SK-N-MC (cell line): ENCODE measurements around the gene XRRA1.
A peak's percentile ranks its signal among the peaks of the same experiment; 100 is the strongest.

ENCODE experiments used
- DNase-seq: peaks from one replicate; pipeline ENCODE4 v3.0.0-alpha.2; 2011; ENCODE audit warnings: low read depth, low spot score
- H3K27ac ChIP-seq: fragments of 200-600 bp; sonication (generic); 2 replicates; pipeline ENCODE4 v1.5.1; 2016; ENCODE audit warnings: mixed run types
- H3K36me3 ChIP-seq: fragments of 200-600 bp; sonication (generic); 2 replicates; pipeline ENCODE4 v1.6.1; 2017; ENCODE audit warnings: antibody characterized with exemption, low read length, mixed read lengths; ENCODE audit not compliant: insufficient read depth
- H3K4me3 ChIP-seq: fragments of 200-600 bp; sonication (generic); 2 replicates; pipeline ENCODE4 v1.5.1; 2016
- H3K9ac ChIP-seq: fragments of 200-600 bp; sonication (generic); 2 replicates; pipeline ENCODE4 v1.8.0; 2017; ENCODE audit warnings: mixed run types, mixed read lengths; ENCODE audit not compliant: insufficient read length
- H3K9me3 ChIP-seq: fragments of 200-600 bp; sonication (generic); 2 replicates; pipeline ENCODE4 v1.6.1; 2017; ENCODE audit warnings: low read depth, mild to moderate bottlenecking, antibody characterized with exemption, low read length, moderate library complexity, mixed read lengths
- EZH2 ChIP-seq: fragments of 200-600 bp; sonication (generic); IDR thresholded peaks from one replicate; pipeline ENCODE4 v1.6.1; 2017; ENCODE audit warnings: antibody characterized with exemption
- FOXP2 ChIP-seq: optimal IDR thresholded peaks from 2 replicates; pipeline ENCODE3; 2011; ENCODE audit warnings: mild to moderate bottlenecking, moderate library complexity; ENCODE audit not compliant: insufficient read depth; ENCODE audit errors: extremely low read length, control extremely low read depth
- POLR2AphosphoS5 ChIP-seq: IDR thresholded peaks from 2 replicates; pipeline ENCODE4 v1.6.1; 2012; ENCODE audit warnings: mild to moderate bottlenecking, low read depth, low read length, borderline replicate concordance

Gene XRRA1

DNA sequence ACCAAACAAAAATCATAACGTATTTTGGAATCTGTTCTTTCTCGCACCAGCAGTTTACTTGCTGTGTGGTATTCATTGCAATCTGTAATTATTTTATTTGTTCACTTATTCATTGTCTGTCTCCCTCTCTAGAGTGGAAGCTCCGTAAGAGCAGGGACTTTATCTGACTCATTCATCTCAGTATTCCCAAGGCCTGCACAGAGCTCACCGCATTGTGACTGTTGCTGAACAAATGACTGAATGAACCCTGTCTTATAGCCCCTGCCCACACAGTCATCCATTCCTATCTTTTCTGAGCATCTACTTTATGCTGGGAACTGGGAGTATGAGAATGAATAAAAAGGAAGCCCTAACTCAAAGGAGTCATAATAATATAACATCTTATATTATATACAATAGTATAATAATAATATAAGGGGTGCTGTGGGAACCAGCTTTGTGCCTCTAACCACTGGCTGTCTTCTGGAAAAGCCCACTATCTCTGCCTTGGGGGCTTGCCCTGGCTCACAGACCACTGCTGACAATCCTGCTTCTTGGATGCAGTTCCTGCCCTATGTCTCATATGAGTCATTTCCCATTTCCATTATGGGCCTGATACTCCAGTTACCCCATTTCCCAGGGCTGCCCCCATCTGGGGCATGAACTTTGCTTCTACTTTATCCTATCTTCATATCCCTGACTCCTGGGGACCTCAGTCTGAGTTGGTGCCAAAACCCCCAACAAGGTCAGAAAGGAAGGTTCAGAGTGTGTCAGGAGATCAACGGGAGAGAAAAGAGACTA, 11.0 kb downstream of the XRRA1 start:
- no peak overlapping the region for H3K27ac ChIP-seq
- DNase-seq, result no peak
- TF ChIP-seq POLR2AphosphoS5 (no peak), EZH2 (no peak), FOXP2 (no peak)
- H3K4me3 ChIP-seq, result no peak overlapping the region
- no peak overlapping the region for H3K9ac ChIP-seq
- no peaks in the 10 kb centered on the region for H3K9me3 ChIP-seq
- H3K36me3 ChIP-seq, result peaks cover 8% of the 10 kb centered on the region; the same call in 1 of the 2 replicates

DNA sequence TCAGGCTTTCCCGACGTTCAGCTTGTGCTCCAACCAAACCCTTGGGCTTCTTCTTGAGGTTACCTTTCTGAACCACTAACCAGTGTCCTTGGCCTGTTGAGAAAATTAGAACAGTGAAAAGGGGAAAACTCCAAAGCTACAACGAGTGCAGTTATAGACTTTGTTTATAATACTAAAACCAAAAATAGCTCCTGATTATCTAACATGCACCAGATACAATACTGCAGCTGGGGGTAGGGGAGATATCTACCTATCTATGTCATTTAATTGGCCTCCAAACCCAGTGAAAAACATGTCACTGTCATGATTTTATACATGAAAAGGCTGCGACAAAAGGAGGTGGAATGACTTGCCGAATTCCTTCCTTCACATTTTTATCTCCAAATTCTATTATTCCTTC, 11.9 kb downstream of the XRRA1 start:
- H3K9ac ChIP-seq, result no peak overlapping the region
- TF ChIP-seq EZH2, result no peak
- no peak for TF ChIP-seq FOXP2
- no peak for TF ChIP-seq POLR2AphosphoS5
- no peak overlapping the region for H3K27ac ChIP-seq
- no peaks in the 10 kb centered on the region for H3K9me3 ChIP-seq
- H3K36me3 ChIP-seq, result peaks cover 8% of the 10 kb centered on the region; the same call in 1 of the 2 replicates
- no peak for DNase-seq
- no peak overlapping the region for H3K4me3 ChIP-seq

DNA sequence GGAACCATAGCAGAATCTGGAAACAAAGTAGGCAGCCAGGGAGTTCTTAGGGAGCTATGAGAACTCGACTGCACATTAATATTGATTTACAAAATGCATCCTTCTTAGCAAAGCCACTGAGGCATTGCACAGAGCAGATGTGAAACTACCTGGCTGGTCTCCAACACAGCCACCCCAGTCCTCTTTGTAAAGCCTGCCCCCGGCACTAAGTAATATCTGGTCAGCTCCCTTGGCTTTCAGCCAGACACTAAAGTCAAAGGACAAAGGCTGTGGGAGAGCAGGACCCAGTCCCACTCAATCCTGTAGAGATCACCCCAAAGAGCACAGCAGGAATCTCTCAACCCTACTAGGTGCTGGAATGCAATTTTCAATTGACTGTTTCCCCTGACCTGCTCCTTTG, 12.8 kb downstream of the XRRA1 start:
- DNase-seq, result no peak
- H3K36me3 ChIP-seq, result peaks cover 8% of the 10 kb centered on the region; the same call in 1 of the 2 replicates
- no peaks in the 10 kb centered on the region for H3K9me3 ChIP-seq
- H3K4me3 ChIP-seq, result no peak overlapping the region
- H3K9ac ChIP-seq, result no peak overlapping the region
- TF ChIP-seq EZH2, result no peak
- no peak for TF ChIP-seq FOXP2
- TF ChIP-seq POLR2AphosphoS5, result no peak
- H3K27ac ChIP-seq, result no peak overlapping the region

DNA sequence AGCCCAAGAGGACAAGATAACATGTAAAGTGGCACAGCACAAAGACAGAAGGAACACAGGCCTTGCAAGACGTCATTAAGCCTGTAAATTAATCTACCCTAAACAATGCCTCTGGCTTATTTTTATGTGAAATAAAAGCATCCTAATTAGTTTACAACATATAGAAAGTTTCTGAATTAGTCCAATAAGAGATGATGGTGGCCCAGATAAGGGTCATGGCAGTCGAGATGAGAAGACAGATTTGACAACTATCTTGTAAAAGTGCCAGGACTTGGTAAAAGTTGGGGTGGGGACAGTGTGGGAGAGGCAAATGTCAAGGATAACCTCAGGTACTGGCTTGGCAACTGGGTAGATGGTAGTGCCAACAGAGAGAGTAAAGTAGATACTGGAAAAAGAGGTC, 13.6 kb downstream of the XRRA1 start:
- Histone ChIP-seq H3K4me3 (no peak overlapping the region), H3K36me3 (peaks cover 8% of the 10 kb centered on the region; the same call in 1 of the 2 replicates), H3K9ac (no peak overlapping the region), H3K27ac (no peak overlapping the region), H3K9me3 (no peaks in the 10 kb centered on the region)
- no peak for DNase-seq
- TF ChIP-seq EZH2 (no peak), FOXP2 (no peak), POLR2AphosphoS5 (no peak)

DNA sequence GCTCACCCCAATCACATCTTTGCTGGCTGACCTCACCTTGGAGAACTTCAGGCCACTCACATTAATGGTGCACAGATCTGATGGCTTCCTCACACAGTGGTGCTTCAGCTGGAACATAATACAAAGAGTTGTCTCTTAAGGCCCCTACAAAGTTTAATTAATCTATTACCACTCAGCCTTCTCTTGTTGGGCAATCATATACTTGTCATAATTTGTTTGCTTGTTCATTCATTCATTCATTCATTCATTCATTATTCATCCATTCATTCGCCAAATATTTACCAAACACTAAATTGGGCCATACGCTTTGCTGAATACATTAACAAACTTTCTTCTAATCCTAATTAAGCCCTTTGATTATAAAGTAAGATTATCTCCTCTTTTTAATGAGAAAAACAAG, 15.1 kb downstream of the XRRA1 start:
- no peak for DNase-seq
- no peak overlapping the region for H3K4me3 ChIP-seq
- no peak overlapping the region for H3K27ac ChIP-seq
- no peaks in the 10 kb centered on the region for H3K9me3 ChIP-seq
- TF ChIP-seq EZH2 (no peak), FOXP2 (no peak), POLR2AphosphoS5 (no peak)
- no peak overlapping the region for H3K9ac ChIP-seq
- H3K36me3 ChIP-seq, result peaks cover 8% of the 10 kb centered on the region; the same call in 1 of the 2 replicates

DNA sequence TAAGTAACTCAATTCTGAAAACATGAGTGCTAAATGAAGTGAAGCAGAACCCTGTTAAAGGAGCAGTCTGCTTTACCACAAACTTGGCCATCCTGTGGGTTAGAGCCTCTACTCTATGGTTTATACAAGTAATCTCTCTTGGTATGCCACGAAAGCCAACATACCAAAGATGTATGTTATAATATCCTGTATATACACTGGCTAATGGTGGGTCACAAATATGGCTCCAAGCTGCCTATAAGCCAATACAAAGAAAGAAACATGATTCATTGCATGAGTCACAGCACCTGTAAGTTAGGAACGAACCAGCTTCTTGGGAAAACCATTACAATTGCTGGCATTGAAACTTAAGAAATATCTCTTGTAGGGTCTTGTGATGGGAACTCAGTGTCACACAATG, 16.1 kb downstream of the XRRA1 start:
- H3K4me3 ChIP-seq, result no peak overlapping the region
- H3K36me3 ChIP-seq, result peaks cover 8% of the 10 kb centered on the region; the same call in 1 of the 2 replicates
- no peaks in the 10 kb centered on the region for H3K9me3 ChIP-seq
- no peak for DNase-seq
- no peak overlapping the region for H3K27ac ChIP-seq
- H3K9ac ChIP-seq, result no peak overlapping the region
- TF ChIP-seq EZH2, result no peak
- no peak for TF ChIP-seq POLR2AphosphoS5
- TF ChIP-seq FOXP2, result no peak

DNA sequence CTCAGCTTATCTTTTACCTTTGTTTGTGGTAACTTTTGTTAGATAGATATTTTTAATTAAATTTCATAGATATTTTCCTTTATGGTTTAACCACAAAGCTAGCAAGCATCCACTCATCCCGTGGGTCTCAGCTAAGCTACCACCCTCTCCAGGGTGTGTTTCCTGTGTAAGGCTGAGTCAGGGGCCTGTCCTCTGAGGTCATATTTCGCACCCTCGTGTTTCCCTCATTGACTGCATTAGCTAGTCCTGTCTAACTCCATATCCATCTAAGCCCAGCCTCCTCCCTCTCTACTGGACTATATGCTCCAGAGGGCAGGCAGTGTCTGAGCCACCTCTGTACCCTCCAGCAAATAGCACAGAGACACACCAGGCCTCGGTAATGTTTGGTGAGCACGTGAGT, 16.7 kb downstream of the XRRA1 start:
- Histone ChIP-seq H3K27ac (no peak overlapping the region), H3K36me3 (peaks cover 8% of the 10 kb centered on the region; the same call in 1 of the 2 replicates), H3K9ac (no peak overlapping the region), H3K9me3 (no peaks in the 10 kb centered on the region), H3K4me3 (no peak overlapping the region)
- TF ChIP-seq POLR2AphosphoS5 (no peak), EZH2 (no peak), FOXP2 (no peak)
- no peak for DNase-seq

DNA sequence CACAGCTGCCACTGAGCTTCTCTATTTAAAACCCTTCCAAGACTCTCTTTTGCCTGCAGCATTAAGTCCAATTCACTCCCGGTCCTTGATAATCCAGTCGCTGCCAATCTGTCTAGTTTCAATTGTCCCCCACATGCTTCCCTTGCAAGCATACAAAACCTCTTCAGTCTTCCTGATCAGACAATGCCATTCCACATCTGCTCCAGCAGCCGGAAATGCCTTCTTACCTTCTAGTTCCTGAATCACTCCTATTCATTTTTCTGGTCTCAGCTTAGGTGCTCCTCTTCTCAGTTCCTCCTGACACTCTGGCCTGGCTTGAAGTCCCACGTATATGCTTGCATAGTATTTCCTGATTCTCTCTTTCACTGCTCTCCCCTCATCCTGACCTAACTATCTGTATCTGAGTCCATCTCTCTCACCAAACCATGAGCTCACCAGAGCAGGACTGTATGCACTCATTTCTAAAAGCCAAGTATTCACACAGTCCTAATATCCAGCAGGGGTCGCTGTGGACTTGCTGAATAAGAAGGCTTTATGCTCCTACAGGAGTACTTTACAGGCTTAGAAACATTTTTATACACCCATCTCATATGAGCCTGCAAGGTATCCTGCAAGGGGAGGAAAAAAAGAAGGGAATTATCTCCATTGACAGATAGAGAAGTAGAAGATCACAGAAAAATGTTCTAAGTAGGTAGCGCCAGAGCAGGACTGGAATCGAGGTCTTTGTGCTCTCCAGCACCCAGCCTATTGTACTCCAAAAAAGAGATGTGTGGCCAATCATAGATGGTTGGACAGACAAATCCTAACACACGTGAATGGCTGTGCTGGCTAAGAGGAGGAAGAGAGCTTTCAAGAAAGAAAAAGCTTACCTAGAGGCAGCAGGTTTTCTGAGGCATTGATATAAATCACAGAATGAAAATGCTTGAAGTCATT, 19.2 kb downstream of the XRRA1 start:
- no peak overlapping the region for H3K27ac ChIP-seq
- no peaks in the 10 kb centered on the region for H3K9me3 ChIP-seq
- H3K4me3 ChIP-seq, result no peak overlapping the region
- H3K36me3 ChIP-seq, result no peaks in the 10 kb centered on the region; the same call in 1 of the 2 replicates
- TF ChIP-seq POLR2AphosphoS5 (no peak), EZH2 (no peak), FOXP2 (no peak)
- DNase-seq, result peak; percentile 87
- H3K9ac ChIP-seq, result no peak overlapping the region
